ENCODE data around the gene RRM2.

Gene RRM2

DNA sequence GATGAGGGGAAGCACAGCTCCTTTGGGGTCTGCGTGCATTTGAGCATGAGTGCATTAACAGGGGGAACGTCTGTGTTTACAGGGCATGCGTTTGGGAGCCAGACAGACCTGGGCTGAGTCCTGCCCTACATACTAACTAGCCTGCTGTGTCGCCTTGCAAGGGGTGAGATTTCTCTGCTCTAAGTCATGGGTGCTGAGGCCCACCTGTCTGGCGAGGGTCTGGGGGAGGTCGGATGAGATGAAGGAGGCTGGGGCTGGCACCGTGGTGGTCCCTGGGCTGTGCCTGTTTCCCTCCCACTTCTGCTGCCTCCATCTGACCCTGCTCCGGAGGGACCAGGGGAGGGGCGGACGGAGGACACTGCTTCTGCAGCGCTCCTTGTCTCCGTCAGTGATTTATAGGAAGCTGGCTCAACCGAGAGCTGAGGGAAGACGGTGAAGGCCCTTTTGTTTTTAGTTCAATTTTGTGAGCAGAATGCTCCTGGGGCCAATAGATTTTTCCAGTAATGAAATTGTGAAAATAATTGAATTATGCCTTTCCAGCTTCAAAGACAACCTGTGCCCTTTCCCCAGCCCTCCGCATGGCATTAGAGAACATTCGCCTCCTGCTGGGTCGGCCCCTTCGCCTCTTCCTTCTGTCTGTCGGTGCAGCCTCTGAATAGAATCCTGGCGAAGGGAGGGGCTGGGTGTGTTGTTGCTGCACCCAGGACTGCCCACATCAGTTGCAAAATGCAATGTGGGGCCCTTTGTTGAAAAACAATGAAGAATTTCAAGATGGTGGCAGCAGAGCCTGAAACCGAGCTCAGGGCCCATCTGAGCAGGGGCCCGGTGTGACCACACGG is 49.7 kb downstream of the RRM2 start:
- Histone ChIP-seq H3K27ac (no peak overlapping the region), H3K27me3 (ENCODE audit: control insufficient read depth, insufficient read depth, low read length) (no peaks in the 10 kb centered on the region), H3K9ac (no peak overlapping the region), H3K79me2 (no peaks in the 10 kb centered on the region), H2AFZ (no peak overlapping the region), H3K36me3 (ENCODE audit: control insufficient read depth, insufficient read depth, low read length) (no peaks in the 10 kb centered on the region), H3K4me2 (ENCODE audit: low read length) (no peak overlapping the region), H3K4me1 (no peaks in the 10 kb centered on the region), H3K9me3 (ENCODE audit: control insufficient read depth, low read length) (no peaks in the 10 kb centered on the region), H3K4me3 (ENCODE audit: low read depth, low read length) (no peak overlapping the region)
- TF ChIP-seq, protein P1, sequence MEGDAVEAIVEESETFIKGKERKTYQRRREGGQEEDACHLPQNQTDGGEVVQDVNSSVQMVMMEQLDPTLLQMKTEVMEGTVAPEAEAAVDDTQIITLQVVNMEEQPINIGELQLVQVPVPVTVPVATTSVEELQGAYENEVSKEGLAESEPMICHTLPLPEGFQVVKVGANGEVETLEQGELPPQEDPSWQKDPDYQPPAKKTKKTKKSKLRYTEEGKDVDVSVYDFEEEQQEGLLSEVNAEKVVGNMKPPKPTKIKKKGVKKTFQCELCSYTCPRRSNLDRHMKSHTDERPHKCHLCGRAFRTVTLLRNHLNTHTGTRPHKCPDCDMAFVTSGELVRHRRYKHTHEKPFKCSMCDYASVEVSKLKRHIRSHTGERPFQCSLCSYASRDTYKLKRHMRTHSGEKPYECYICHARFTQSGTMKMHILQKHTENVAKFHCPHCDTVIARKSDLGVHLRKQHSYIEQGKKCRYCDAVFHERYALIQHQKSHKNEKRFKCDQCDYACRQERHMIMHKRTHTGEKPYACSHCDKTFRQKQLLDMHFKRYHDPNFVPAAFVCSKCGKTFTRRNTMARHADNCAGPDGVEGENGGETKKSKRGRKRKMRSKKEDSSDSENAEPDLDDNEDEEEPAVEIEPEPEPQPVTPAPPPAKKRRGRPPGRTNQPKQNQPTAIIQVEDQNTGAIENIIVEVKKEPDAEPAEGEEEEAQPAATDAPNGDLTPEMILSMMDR (IDR thresholded peaks at IDR 0.05): no peak

DNA sequence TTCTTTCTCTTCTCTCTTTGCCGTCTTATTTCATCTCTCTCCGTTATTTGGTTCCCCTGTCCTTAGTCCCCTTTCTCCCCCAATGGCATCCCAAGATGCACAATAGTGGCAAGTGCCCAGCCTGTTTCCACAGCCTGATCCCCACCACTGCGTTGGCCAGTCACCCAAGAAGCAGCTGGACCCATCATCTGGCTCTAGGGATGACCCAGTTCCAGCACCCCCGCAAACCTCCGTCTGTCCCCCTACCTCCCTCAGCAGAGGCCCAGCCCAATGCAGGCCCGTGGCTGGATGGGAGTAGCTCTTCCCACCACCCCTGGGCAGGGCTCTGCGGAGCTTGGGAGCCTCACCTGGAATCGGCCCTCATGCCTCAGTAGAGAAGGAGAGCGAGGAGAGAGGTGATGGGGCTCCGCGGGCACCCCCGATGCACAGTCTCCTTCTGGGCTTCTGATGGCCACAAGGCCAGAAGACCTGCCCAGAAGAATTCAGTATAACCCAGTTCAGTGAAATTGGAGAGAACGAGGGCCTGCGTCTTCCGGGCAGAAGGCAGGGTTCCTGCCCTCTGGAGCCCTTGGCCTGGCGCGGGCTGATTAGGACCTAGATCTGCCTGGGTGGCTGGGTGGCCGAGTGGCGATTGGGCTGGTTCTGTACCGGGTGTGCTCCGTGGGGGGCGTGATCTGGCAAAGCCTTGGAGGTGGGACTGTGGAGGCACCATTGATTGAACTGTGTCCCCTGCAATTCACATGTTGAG is 50.9 kb downstream of the RRM2 start:
- Histone ChIP-seq H3K79me2 (no peaks in the 10 kb centered on the region), H3K9me3 (ENCODE audit: control insufficient read depth, low read length) (no peaks in the 10 kb centered on the region), H3K4me1 (no peaks in the 10 kb centered on the region), H3K4me2 (ENCODE audit: low read length) (no peak overlapping the region), H3K27me3 (ENCODE audit: control insufficient read depth, insufficient read depth, low read length) (no peaks in the 10 kb centered on the region), H2AFZ (no peak overlapping the region), H3K36me3 (ENCODE audit: control insufficient read depth, insufficient read depth, low read length) (no peaks in the 10 kb centered on the region), H3K4me3 (ENCODE audit: low read depth, low read length) (no peak overlapping the region), H3K9ac (no peak overlapping the region), H3K27ac (no peak overlapping the region)
- TF ChIP-seq, protein P1 (IDR thresholded peaks at IDR 0.05): no peak

DNA sequence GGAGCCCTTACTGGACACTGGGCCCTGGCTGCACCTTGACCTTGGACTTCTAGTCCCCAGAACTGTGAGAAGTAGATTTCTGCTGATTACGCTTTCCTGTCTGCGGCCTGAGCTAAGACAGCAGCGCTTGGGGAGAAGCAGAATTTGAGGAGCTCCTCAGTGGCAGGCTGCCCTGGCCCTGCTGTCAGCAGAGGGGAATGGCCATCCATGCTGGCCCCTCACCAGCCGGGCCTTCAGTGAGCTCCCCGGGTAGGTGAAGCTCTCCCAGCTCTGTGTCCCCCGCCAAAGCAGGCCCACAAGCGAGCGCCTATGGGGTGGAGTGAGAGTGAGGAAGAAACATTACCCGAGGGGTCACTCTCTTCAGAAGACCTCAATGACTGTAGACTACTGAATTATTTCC is 51.6 kb downstream of the RRM2 start:
- Histone ChIP-seq H3K79me2 (no peaks in the 10 kb centered on the region), H2AFZ (no peak overlapping the region), H3K4me3 (ENCODE audit: low read depth, low read length) (no peak overlapping the region), H3K27ac (no peak overlapping the region), H3K27me3 (ENCODE audit: control insufficient read depth, insufficient read depth, low read length) (no peaks in the 10 kb centered on the region), H3K36me3 (ENCODE audit: control insufficient read depth, insufficient read depth, low read length) (no peaks in the 10 kb centered on the region), H3K9me3 (ENCODE audit: control insufficient read depth, low read length) (no peaks in the 10 kb centered on the region), H3K4me1 (no peaks in the 10 kb centered on the region), H3K9ac (no peak overlapping the region), H3K4me2 (ENCODE audit: low read length) (no peak overlapping the region)
- TF ChIP-seq, protein P1 (IDR thresholded peaks at IDR 0.05): no peak

GRCh38 chr2:10175441-10175840 is 52.9 kb downstream of the RRM2 start:
- Histone ChIP-seq H2AFZ (no peak overlapping the region), H3K79me2 (no peaks in the 10 kb centered on the region), H3K4me1 (no peaks in the 10 kb centered on the region), H3K9ac (no peak overlapping the region), H3K4me3 (ENCODE audit: low read depth, low read length) (no peak overlapping the region), H3K4me2 (ENCODE audit: low read length) (no peak overlapping the region), H3K36me3 (ENCODE audit: control insufficient read depth, insufficient read depth, low read length) (no peaks in the 10 kb centered on the region), H3K9me3 (ENCODE audit: control insufficient read depth, low read length) (no peaks in the 10 kb centered on the region), H3K27ac (no peak overlapping the region), H3K27me3 (ENCODE audit: control insufficient read depth, insufficient read depth, low read length) (no peaks in the 10 kb centered on the region)
- TF ChIP-seq, protein P1 (IDR thresholded peaks at IDR 0.05): no peak

Data from parathyroid adenoma (tissue), 2 donors.